Panc1 (cell line): ENCODE results near the gene ARHGEF12.

Experiments
- CTCF ChIP-seq: fragments of 450-650 bp; IDR thresholded peaks from 2 replicates; pipeline ENCODE4 v1.5.1; 2017; ENCODE audit warnings: mild to moderate bottlenecking
- POLR2AphosphoS5 ChIP-seq: IDR thresholded peaks from 2 replicates; pipeline ENCODE4 v1.6.1; 2012; ENCODE audit warnings: mild to moderate bottlenecking, low read depth, low read length, moderate library complexity
- REST ChIP-seq, 2 experiments: IDR thresholded peaks; 2 replicates each; pipeline ENCODE4 v1.6.1; 2011 to 2012; ENCODE audit warnings: low read depth in 2 of 2, control low read depth in 1 of 2, low read length in 1 of 2, mild to moderate bottlenecking in 1 of 2, moderate library complexity in 1 of 2; ENCODE audit not compliant: insufficient read depth in 1 of 2

GRCh38 chr11:120455487-120455886, 119.3 kb downstream of the ARHGEF12 start:
- no peak for TF ChIP-seq CTCF
- no peak for TF ChIP-seq POLR2AphosphoS5
- TF ChIP-seq REST (IDR thresholded peaks at IDR 0.05; ENCODE audit: insufficient read depth in 1 of 2, low read depth in 2 of 2, low read length in 1 of 2) = no peak
